Measurements from ENCODE around the gene P2RY2. TPM values are rescaled to one million over a fixed set of nuclear protein-coding genes. Genes with fewer than 3 reads are reported as not detected.

The P2RY2 gene
- total and polyA plus RNA-seq, 2 of the 8 experiments (the other 6 are each of a cell fraction or from before 2014, with no cell fraction given): 1.0 to 1.5 TPM

DNA sequence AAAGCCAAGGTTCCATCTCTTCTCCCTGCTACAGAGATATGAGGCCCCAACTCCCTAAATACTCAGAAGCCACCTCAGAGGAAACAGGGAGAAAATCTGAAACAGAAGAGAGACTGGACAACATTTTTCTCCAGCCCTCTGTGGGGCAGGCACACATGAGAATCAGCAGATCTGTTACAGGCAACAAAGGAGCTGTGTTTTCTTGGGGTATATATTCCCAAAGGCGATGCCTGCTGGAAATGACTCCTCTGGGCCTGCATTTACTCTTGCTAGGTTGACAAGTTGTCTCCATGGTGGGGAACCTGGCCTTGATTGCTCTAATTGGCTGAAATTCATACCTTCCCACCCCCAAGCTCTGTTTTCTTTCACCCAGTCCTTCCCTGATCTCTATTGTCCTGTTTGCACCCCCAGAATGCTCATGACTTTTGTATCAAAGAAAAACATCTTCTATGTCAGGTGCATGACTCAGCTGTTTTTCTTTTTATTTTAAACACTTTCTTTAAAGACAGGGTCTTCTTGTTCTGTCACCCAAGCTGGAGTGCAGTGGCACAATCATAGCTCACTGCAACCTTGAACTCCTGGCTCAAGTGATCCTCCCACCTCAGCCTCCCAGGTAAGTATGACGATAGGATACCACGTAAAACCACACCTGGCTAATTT, 30.6 kb downstream of the P2RY2 start:
- FAIRE-seq: no peak

More for the DNA sequence above, 30.6 kb downstream of the P2RY2 start:
- Histone ChIP-seq H4K20me1 (replicated peaks in 1 of 2; ENCODE audit: control insufficient read depth in 1 of 2, insufficient read depth in 2 of 2, low read length in 2 of 2) (no peaks in the 10 kb centered on the region), H3K23ac (ENCODE audit: insufficient read length) (no peak overlapping the region), H3K18ac (ENCODE audit: extremely low read depth, low read length) (no peak overlapping the region), H2BK20ac (ENCODE audit: low read length) (no peak overlapping the region), H3K9me3 (ENCODE audit: insufficient read depth in 2 of 2, low read depth in 1 of 2, low read length in 1 of 2) (no peaks in the 10 kb centered on the region), H3K4me3 (ENCODE audit: extremely low read depth in 1 of 4, insufficient read depth in 2 of 4, low read depth in 3 of 4, low read length in 4 of 4) (no peak overlapping the region), H3K79me1 (ENCODE audit: low read depth, low read length) (no peaks in the 10 kb centered on the region), H3K4me1 (replicated peaks in 1 of 4; ENCODE audit: control insufficient read depth in 3 of 4, insufficient read depth in 4 of 4, low read length in 3 of 4) (no peaks in the 10 kb centered on the region), H3K14ac (ENCODE audit: insufficient read length) (no peak overlapping the region), H4K91ac (replicated peaks; ENCODE audit: insufficient read length, low read length) (no peak overlapping the region), H3K9ac (replicated peaks in 1 of 4; ENCODE audit: extremely low read depth in 1 of 4, low read depth in 3 of 4, low read length in 3 of 4) (no peak overlapping the region), H2AK5ac (ENCODE audit: low read depth, low read length) (no peak overlapping the region), H4K8ac (ENCODE audit: extremely low read depth, insufficient read depth, low read length) (no peak overlapping the region), H3K56ac (replicated peaks; ENCODE audit: insufficient read length, low read depth, low read length) (no peak overlapping the region), H3K27me3 (replicated peaks in 1 of 4; ENCODE audit: control insufficient read depth in 3 of 4, extremely low read depth in 1 of 4, insufficient read depth in 3 of 4, low read length in 3 of 4) (no peaks in the 10 kb centered on the region), H3K4ac (replicated peaks; ENCODE audit: insufficient read length, low read depth, low read length) (no peak overlapping the region), H2BK12ac (ENCODE audit: low read depth, low read length) (no peak overlapping the region), H2AFZ (ENCODE audit: low read length) (0 out of 2 replicates have a peak overlapping the region, but pooled peaks have one; percentile 11), H2BK120ac (replicated peaks; ENCODE audit: low read depth, low read length) (no peak overlapping the region), H3K36me3 (ENCODE audit: control insufficient read depth in 2 of 4, insufficient read depth in 4 of 4, low read length in 3 of 4) (no peaks in the 10 kb centered on the region), H3K79me2 (ENCODE audit: control insufficient read depth in 1 of 2, insufficient read depth in 2 of 2, low read length in 2 of 2) (no peaks in the 10 kb centered on the region), H3K4me2 (ENCODE audit: insufficient read depth in 1 of 2, low read depth in 2 of 2, low read length in 2 of 2) (no peak overlapping the region), H2BK5ac (ENCODE audit: low read depth, low read length) (no peak overlapping the region), H4K5ac (ENCODE audit: insufficient read length, low read depth, low read length) (no peak overlapping the region), H3K27ac (ENCODE audit: low read depth, low read length) (no peak overlapping the region), H2BK15ac (ENCODE audit: low read length) (no peak overlapping the region), H3K23me2 (ENCODE audit: low read depth, low read length) (no peaks in the 10 kb centered on the region; the same call in 1 of the 2 replicates)
- POLR2A ChIA-PET (ENCODE audit: partially characterized antibody): interaction anchor here (0.6 kb wide), 1 partner anchor 538 kb away, joined by 3 read pairs; no protein-coding TSS in a partner anchor
- 85% methylated on average over 3 of the region's 3 CpGs; no CpG with 5 or more reads in 1 of the 2 experiments for WGBS, 2 experiments (ENCODE audit: extremely low coverage in 1 of 2, insufficient coverage in 1 of 2, insufficient read length in 1 of 2, insufficient replicate concordance in 2 of 2, low coverage in 1 of 2, low lambda C conversion rate in 2 of 2, missing lambda C conversion rate in 1 of 2)
- TF ChIP-seq FOSL1 (IDR thresholded peaks at IDR 0.05; ENCODE audit: insufficient read depth, low read depth, low read length) (no peak), BACH1 (IDR thresholded peaks at IDR 0.05; ENCODE audit: low read length) (peak; percentile 29; the same call in 1 of the 2 replicates)
- no peak for DNase-seq (ENCODE audit: low read depth in 1 of 2, low spot score in 2 of 2)
- CTCF ChIA-PET (ENCODE audit: partially characterized antibody): interaction anchor here (0.6 to 1.4 kb wide), 10 partner anchors 8 to 966 kb away, joined by 3 to 7 read pairs (median 4); no protein-coding TSS in a partner anchor
